EH (cell line): ENCODE data around the gene SALL3.

Experiments
- DNase-seq: peaks from one replicate; pipeline ENCODE4 v3.0.0-alpha.2; 2015; ENCODE audit warnings: low read depth

The SALL3 gene

GRCh38 chr18:78980777-78981380 is 1.3 kb downstream of the SALL3 start:
- DNase-seq: no peak

- DNase-seq: no peak
Measured at GRCh38 chr18:78981394-78981831, 1.8 kb downstream of the SALL3 start.

- DNase-seq: no peak
Measured at GRCh38 chr18:78981989-78982620, 2.5 kb downstream of the SALL3 start.

DNA sequence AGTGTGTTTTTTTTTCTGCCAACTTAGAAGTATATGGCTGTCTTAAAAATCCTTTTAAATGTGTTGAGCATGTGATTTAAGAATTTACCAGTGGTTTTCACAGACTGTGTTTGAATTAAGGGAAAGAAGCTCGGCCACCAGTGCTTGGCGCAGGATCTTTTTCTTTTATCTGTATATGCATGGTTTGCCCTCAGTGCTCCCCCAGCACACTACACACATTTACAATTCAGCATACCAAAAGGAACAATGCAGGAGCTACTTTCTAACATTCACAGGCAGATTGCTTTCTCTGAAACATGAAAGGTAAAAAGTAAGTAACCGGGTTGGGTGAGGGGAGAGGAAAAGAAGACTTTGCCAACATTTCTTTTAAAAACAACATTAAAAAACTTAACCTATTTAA is 3.9 kb downstream of the SALL3 start:
- DNase-seq: no peak

GRCh38 chr18:78984941-78985784 is 5.5 kb downstream of the SALL3 start:
- DNase-seq: no peak

DNA sequence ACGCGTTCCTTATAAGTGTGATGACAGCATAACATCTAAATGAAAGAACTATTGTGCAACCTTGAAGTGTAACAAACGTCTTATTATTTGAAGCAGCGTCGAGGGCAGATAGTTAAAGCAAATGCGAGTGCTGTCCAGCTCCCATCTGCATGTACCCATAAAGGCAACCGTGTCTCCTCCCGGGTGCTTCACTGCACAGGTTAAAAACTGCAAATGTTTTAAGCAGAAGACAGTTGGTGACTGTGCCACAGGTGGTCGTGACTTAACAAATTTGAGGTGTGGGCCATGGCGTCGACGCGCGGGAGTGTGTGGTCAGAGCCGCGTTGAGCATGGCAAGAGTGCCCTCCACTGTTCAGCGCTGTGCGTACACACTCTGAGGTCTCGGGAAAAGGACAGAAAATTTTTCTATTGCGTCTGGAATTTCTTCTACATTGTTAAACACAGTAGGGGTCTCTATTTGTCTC is 6.4 kb downstream of the SALL3 start:
- no peak for DNase-seq

- no peak for DNase-seq
Measured at GRCh38 chr18:78991446-78991845, 11.8 kb downstream of the SALL3 start.

- no peak for DNase-seq
Measured at GRCh38 chr18:78992041-78993011, 12.7 kb downstream of the SALL3 start.

- no peak for DNase-seq
Measured at GRCh38 chr18:78993014-78993926, 13.7 kb downstream of the SALL3 start.

DNA sequence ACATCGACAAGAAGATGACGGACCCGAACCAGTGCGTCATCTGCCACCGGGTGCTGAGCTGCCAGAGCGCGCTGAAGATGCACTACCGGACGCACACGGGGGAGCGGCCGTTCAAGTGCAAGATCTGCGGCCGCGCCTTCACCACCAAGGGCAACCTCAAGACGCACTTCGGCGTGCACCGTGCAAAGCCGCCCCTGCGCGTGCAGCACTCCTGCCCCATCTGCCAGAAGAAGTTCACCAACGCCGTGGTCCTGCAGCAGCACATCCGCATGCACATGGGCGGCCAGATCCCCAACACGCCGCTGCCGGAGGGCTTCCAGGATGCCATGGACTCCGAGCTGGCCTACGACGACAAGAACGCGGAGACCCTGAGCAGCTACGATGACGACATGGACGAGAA is 14.4 kb downstream of the SALL3 start:
- no peak for DNase-seq

- DNase-seq: no peak
Measured at GRCh38 chr18:78994531-78994930, 14.9 kb downstream of the SALL3 start.

DNA sequence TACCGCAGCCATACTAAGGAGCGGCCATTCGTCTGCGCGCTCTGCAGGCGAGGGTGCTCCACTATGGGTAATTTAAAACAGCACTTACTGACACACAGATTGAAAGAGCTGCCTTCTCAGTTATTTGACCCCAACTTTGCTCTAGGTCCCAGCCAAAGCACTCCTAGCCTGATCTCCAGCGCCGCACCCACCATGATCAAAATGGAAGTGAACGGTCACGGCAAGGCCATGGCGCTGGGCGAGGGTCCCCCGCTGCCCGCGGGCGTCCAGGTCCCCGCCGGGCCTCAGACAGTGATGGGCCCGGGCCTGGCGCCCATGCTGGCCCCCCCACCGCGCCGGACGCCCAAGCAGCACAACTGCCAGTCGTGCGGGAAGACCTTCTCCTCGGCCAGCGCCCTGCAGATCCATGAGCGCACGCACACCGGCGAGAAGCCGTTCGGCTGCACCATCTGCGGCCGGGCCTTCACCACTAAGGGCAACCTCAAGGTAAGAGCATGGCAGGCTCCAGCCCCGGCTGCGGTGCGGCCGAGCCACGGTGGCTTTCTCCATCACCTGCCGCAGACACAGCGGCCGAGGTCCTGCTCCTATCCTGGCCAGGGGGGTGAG is 15.5 kb downstream of the SALL3 start:
- no peak for DNase-seq

GRCh38 chr18:78995740-78996395 is 16.2 kb downstream of the SALL3 start:
- no peak for DNase-seq

GRCh38 chr18:78996741-78997490 is 17.3 kb downstream of the SALL3 start:
- DNase-seq: no peak

GRCh38 chr18:78998371-78999071 is 18.9 kb downstream of the SALL3 start:
- DNase-seq: no peak

DNA sequence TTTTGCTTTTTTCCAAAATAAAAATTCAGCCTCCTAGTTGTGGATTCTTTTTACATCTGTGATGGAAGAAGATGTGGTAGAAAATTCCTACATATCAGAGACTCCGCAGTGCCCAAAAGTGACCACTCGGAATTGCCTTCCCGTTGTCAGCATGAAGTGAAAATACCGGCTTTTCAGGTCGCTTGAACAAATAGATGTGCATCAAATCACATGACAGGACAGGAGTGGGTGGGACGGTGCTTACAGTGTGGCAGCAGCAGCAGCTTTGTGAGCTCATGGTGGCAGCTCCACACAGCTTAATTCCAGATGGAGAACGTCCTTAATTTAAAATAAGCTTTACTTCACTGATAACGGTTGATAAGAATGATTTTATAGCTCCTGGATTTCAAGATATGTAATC is 20.3 kb downstream of the SALL3 start:
- DNase-seq: no peak

GRCh38 chr18:79000997-79001396 is 21.4 kb downstream of the SALL3 start:
- DNase-seq: no peak

- DNase-seq: no peak
Measured at GRCh38 chr18:79005653-79006052, 26.0 kb downstream of the SALL3 start.
